KMS-11 (cell line): ENCODE measurements around the gene NDUFV3.

Source experiments
- H2AFZ ChIP-seq: fragments of 200-600 bp; sonication (generic); 2 replicates; pipeline ENCODE4 v1.6.1; 2016; ENCODE audit warnings: antibody characterized with exemption, mixed run types, low read depth
- H3K27ac ChIP-seq: fragments of 200-600 bp; sonication (generic); 2 replicates; pipeline ENCODE4 v1.6.1; 2016; ENCODE audit warnings: mild to moderate bottlenecking, mixed run types
- H3K27me3 ChIP-seq: fragments of 200-600 bp; sonication (generic); 2 replicates; pipeline ENCODE4 v1.6.1; 2017; ENCODE audit warnings: mild to moderate bottlenecking, low read depth, mixed run types, moderate library complexity; ENCODE audit not compliant: insufficient read depth
- H3K36me3 ChIP-seq: fragments of 200-600 bp; sonication (generic); 2 replicates; pipeline ENCODE4 v1.6.1; 2017; ENCODE audit warnings: mild to moderate bottlenecking, mixed run types; ENCODE audit not compliant: insufficient read depth
- H3K4me1 ChIP-seq: fragments of 200-600 bp; sonication (generic); 2 replicates; pipeline ENCODE4 v1.6.1; 2016; ENCODE audit warnings: mild to moderate bottlenecking, low read depth, mixed run types; ENCODE audit not compliant: poor library complexity, severe bottlenecking
- H3K4me2 ChIP-seq: fragments of 200-600 bp; sonication (generic); 2 replicates; pipeline ENCODE4 v1.7.0; 2016; ENCODE audit warnings: mild to moderate bottlenecking, mixed run types
- H3K4me3 ChIP-seq: fragments of 200-600 bp; sonication (generic); IDR thresholded peaks from 2 replicates; pipeline ENCODE4 v1.6.1; 2017; ENCODE audit warnings: low read depth, low read length, mixed read lengths; ENCODE audit not compliant: insufficient read depth
- H3K79me2 ChIP-seq: fragments of 200-600 bp; sonication (generic); 2 replicates; pipeline ENCODE4 v1.6.1; 2016; ENCODE audit warnings: low read depth, mixed run types; ENCODE audit not compliant: insufficient read depth
- H3K9ac ChIP-seq: fragments of 200-600 bp; sonication (generic); 2 replicates; pipeline ENCODE4 v1.6.1; 2016; ENCODE audit warnings: mild to moderate bottlenecking, mixed run types
- H4K20me1 ChIP-seq: fragments of 200-600 bp; sonication (generic); 2 replicates; pipeline ENCODE4 v1.6.1; 2016; ENCODE audit warnings: mild to moderate bottlenecking, mixed run types; ENCODE audit not compliant: insufficient read depth
- TF ChIP-seq, protein P1 (sequence below): fragments of 200-600 bp; sonication (generic); conservative IDR thresholded peaks from 2 replicates; pipeline ENCODE4 v1.6.1; 2017; ENCODE audit warnings: low read depth, mild to moderate bottlenecking, antibody characterized with exemption, low read length, moderate library complexity, mixed read lengths

Gene NDUFV3

DNA sequence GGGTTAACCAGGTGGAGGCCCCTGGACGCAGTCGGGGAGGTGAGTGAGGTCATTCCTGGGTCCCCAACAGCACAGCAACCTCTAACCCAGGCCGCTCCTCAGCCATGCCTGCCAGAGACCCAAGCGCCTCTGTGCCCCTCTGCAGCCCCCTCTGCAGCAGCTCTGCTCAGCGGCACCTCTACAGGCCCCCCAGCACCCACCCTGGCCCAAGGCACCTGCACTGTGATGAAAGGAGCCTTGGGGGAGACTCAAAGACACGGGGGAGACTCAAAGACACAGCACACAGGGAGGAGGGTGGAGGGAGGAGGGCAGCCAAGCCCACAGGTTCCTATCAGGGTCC is 33.2 kb upstream of the NDUFV3 start:
- no peaks in the 10 kb centered on the region for H3K4me1 ChIP-seq
- TF ChIP-seq, protein P1, sequence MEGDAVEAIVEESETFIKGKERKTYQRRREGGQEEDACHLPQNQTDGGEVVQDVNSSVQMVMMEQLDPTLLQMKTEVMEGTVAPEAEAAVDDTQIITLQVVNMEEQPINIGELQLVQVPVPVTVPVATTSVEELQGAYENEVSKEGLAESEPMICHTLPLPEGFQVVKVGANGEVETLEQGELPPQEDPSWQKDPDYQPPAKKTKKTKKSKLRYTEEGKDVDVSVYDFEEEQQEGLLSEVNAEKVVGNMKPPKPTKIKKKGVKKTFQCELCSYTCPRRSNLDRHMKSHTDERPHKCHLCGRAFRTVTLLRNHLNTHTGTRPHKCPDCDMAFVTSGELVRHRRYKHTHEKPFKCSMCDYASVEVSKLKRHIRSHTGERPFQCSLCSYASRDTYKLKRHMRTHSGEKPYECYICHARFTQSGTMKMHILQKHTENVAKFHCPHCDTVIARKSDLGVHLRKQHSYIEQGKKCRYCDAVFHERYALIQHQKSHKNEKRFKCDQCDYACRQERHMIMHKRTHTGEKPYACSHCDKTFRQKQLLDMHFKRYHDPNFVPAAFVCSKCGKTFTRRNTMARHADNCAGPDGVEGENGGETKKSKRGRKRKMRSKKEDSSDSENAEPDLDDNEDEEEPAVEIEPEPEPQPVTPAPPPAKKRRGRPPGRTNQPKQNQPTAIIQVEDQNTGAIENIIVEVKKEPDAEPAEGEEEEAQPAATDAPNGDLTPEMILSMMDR: no peak
- H2AFZ ChIP-seq: no peak overlapping the region
- H4K20me1 ChIP-seq: 0 out of 2 replicates have a peak, but pooled peaks cover 13% of the 10 kb centered on the region
- H3K36me3 ChIP-seq: peaks cover 17% of the 10 kb centered on the region; the same call in 1 of the 2 replicates
- no peak overlapping the region for H3K4me3 ChIP-seq
- peaks cover 60% of the 10 kb centered on the region for H3K79me2 ChIP-seq
- H3K9ac ChIP-seq: no peak overlapping the region
- H3K27me3 ChIP-seq: no peaks in the 10 kb centered on the region
- H3K27ac ChIP-seq: no peak overlapping the region
- no peak overlapping the region for H3K4me2 ChIP-seq

DNA sequence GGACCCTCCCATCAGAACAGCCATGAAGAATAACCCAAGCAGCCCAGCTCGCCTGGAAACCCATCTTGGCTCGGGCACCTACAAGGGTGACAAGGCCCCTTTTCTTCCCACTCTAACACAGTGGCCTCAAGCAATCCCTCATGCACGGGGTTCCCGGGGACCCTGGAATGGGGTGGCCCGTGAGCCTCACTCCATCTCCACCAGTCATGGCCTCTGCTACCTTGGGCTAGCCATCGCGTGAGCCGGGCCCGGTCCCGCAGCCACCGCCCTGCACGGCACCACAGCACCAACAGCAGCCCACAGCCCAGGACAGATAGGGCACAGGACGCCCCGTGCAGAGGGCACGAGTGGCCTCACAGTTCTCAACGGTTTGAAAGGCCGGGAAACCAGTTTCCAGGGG is 32.8 kb upstream of the NDUFV3 start:
- Histone ChIP-seq H3K9ac (no peak overlapping the region), H3K4me3 (no peak overlapping the region), H3K27ac (no peak overlapping the region), H3K4me1 (no peaks in the 10 kb centered on the region), H4K20me1 (peaks cover 18% of the 10 kb centered on the region; the same call in 1 of the 2 replicates), H3K36me3 (peaks cover 12% of the 10 kb centered on the region; the same call in 1 of the 2 replicates), H3K4me2 (no peak overlapping the region), H3K27me3 (no peaks in the 10 kb centered on the region), H2AFZ (no peak overlapping the region), H3K79me2 (peaks cover 64% of the 10 kb centered on the region)
- TF ChIP-seq, protein P1: no peak

DNA sequence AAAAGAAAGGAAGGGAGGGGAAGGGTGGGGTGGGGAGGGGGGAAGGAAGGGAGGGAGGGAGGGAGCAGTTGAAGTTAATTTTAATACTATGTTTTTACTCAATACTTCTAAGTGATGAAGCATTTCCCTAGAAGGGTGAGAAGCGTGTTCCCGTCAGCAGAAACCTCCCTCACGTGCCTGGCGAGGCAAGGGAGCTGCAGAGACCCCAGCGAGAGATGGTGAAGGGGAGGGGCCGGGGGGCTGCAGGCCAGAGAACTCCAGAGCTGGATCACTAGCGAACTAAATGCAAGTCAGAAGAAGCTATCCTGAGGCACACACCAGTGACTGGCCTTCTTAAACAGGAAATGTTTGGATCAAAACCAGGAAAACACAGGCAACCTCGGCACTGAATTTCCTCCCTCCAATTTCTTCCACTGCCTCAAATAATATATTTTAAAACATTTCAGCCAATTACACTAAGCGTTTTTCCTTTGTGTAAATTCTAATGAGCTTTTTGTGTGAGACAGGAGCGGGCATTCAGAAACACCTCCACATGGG is 31.7 kb upstream of the NDUFV3 start:
- H3K36me3 ChIP-seq: peaks cover 4% of the 10 kb centered on the region; the same call in 1 of the 2 replicates
- H3K79me2 ChIP-seq: peaks cover 75% of the 10 kb centered on the region
- peaks cover 28% of the 10 kb centered on the region; the same call in 1 of the 2 replicates for H4K20me1 ChIP-seq
- H2AFZ ChIP-seq: no peak overlapping the region
- no peak overlapping the region for H3K4me2 ChIP-seq
- no peaks in the 10 kb centered on the region for H3K27me3 ChIP-seq
- H3K4me3 ChIP-seq: no peak overlapping the region
- no peak overlapping the region for H3K27ac ChIP-seq
- no peaks in the 10 kb centered on the region for H3K4me1 ChIP-seq
- no peak overlapping the region for H3K9ac ChIP-seq
- TF ChIP-seq, protein P1: no peak

GRCh38 chr21:42861848-42862400 is 31.2 kb upstream of the NDUFV3 start:
- no peaks in the 10 kb centered on the region for H3K27me3 ChIP-seq
- H3K27ac ChIP-seq: no peak overlapping the region
- no peak overlapping the region for H3K4me3 ChIP-seq
- no peak overlapping the region for H2AFZ ChIP-seq
- no peak overlapping the region for H3K4me2 ChIP-seq
- peaks cover 33% of the 10 kb centered on the region; the same call in 1 of the 2 replicates for H4K20me1 ChIP-seq
- H3K4me1 ChIP-seq: no peaks in the 10 kb centered on the region
- TF ChIP-seq, protein P1: no peak
- H3K79me2 ChIP-seq: peaks cover 80% of the 10 kb centered on the region
- no peak overlapping the region for H3K9ac ChIP-seq
- no peaks in the 10 kb centered on the region; the same call in 1 of the 2 replicates for H3K36me3 ChIP-seq
